Measurements from ENCODE around the gene MEIOSIN.
"Not testable (repeated sequence)": the region's sequence is repeated elsewhere in the genome, so short reads cannot be mapped to it uniquely, and the experiment has no call there.

MEIOSIN gene, protein sequence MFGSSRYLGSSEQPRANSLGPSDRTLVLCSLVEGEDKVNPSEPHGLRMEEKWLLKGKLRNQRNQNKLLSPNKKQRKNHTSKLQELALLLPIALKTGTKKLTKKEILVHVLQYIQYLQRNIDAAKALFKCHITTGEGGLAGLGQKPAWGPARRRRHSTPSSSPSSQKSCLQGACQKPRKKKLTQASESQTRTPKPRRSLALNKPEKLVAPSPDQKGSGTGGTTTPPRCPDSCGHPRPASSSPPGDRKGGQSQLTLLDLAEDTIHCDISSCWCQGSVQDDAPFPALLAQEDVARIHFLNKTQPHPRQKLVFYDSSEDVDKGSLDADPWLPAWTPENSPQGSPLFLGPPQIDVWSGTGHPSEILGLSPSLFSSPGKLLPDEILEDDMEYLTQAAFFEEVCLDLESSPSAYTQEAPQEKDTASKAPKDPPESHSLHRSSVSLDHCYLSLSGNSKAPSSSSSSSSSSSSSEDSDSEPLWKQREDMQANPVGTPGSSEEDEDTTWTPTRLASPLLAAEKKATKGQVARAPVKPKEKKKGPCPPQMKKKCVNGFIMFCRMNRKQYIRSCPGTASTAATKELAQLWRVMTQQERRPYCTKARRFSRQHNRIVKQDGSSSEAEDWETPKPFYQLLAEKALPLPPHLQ

DNA sequence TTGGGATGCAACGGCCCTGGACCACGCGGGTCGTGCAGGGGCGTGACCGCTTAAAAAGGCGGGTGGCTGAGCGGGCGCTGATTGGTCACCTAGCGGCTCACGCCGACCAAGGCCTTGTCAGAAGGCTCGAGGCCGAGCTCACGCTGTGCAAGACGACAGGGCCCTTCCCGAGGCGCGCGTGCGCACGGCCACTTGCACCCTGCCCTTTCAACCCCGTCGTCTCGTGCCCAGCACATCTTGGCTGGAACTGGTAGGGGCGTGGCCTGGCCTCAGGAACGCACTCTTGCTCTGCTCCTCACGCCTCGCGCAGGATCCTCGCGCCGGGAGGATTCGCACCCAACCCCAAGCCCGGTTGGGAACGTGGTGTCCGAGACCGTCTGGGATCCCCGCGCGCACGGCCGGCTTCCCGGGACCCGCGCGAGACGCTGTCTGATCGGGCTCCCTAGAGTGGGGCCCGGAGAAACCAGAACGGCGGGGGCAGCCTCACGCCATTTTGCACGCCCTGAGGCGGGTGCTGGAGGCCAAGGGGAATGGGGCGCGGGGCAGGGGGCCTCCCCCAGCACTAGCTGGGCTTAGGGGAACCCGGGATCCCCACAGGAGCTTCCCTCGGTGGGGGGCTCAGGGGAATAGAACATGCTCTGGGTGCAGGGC, at the start of gene MEIOSIN:
Gene MEIOSIN (plus strand): TSS at position 280 of the 651 bp plus-strand sequence. CDS start 1,938 bp downstream, outside the sequence.
- Histone ChIP-seq H3K27me3 (ENCODE audit: insufficient read depth, low read depth, severe bottlenecking) (no peaks in the 10 kb centered on the region), H3K4me3 (ENCODE audit: low read depth, low read length) (no peak within 1 kb of the TSS), H3K36me3 (no peaks in the 10 kb centered on the region), H3K27ac (no peak within 1 kb of the TSS), H3K9me3 (ENCODE audit: severe bottlenecking) (peaks cover 2% of the 10 kb centered on the region)
- TF ChIP-seq, protein P1, sequence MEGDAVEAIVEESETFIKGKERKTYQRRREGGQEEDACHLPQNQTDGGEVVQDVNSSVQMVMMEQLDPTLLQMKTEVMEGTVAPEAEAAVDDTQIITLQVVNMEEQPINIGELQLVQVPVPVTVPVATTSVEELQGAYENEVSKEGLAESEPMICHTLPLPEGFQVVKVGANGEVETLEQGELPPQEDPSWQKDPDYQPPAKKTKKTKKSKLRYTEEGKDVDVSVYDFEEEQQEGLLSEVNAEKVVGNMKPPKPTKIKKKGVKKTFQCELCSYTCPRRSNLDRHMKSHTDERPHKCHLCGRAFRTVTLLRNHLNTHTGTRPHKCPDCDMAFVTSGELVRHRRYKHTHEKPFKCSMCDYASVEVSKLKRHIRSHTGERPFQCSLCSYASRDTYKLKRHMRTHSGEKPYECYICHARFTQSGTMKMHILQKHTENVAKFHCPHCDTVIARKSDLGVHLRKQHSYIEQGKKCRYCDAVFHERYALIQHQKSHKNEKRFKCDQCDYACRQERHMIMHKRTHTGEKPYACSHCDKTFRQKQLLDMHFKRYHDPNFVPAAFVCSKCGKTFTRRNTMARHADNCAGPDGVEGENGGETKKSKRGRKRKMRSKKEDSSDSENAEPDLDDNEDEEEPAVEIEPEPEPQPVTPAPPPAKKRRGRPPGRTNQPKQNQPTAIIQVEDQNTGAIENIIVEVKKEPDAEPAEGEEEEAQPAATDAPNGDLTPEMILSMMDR (IDR thresholded peaks at IDR 0.05; ENCODE audit: low read depth, low read length) = no peak
- no peak for DNase-seq

DNA sequence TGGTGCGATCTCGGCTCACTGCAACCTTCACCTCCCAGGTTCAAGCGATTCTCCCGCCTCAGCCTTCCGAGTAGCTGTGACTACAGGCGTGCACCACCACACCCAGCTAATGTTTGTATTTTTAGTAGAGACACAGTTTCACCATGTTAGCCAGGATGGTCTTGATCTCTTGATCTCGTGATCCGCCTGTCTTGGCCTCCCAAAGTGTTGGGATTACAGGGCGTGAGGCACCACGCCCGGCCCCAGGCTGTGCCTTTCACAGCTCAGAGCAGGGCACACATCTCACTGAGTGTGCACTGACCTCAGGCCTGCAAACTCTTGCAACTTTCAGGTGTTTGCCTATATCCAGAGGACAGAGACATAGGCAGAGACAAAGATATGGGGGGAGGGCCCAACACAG, 48.2 kb upstream of the MEIOSIN start:
- DNase-seq; H3K27ac ChIP-seq; H3K27me3 ChIP-seq (ENCODE audit: insufficient read depth, low read depth, severe bottlenecking); H3K9me3 ChIP-seq (ENCODE audit: severe bottlenecking); H3K4me3 ChIP-seq (ENCODE audit: low read depth, low read length): not testable (repeated sequence)
- H3K36me3 ChIP-seq = peaks cover 51% of the 10 kb centered on the region

DNA sequence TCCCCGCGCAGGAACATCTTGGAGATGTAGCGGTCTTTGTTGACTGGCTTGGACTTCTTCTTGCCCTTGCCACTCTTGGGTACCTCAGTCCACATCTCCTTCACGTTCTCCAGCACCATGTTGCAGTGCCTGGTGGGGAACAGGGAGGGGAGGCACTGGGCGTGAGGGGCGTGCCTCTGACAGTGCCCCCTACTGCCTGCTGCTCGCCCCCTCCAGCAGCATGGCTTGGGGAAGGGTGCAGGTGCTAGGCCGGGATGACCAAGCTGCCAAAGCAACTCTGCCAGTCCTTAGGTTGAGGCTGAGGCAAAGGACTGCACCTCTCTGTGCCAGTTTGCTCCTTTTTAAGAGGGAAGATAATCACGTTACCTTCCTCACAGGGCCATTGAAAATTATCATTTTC, 45.6 kb upstream of the MEIOSIN start:
- no peak overlapping the region for H3K27ac ChIP-seq
- H3K36me3 ChIP-seq = peaks cover 51% of the 10 kb centered on the region
- H3K9me3 ChIP-seq (ENCODE audit: severe bottlenecking) = no peaks in the 10 kb centered on the region
- H3K27me3 ChIP-seq (ENCODE audit: insufficient read depth, low read depth, severe bottlenecking) = no peaks in the 10 kb centered on the region
- DNase-seq = no peak
- H3K4me3 ChIP-seq (ENCODE audit: low read depth, low read length) = no peak overlapping the region
- TF ChIP-seq, protein P1 (IDR thresholded peaks at IDR 0.05; ENCODE audit: low read depth, low read length) = no peak

DNA sequence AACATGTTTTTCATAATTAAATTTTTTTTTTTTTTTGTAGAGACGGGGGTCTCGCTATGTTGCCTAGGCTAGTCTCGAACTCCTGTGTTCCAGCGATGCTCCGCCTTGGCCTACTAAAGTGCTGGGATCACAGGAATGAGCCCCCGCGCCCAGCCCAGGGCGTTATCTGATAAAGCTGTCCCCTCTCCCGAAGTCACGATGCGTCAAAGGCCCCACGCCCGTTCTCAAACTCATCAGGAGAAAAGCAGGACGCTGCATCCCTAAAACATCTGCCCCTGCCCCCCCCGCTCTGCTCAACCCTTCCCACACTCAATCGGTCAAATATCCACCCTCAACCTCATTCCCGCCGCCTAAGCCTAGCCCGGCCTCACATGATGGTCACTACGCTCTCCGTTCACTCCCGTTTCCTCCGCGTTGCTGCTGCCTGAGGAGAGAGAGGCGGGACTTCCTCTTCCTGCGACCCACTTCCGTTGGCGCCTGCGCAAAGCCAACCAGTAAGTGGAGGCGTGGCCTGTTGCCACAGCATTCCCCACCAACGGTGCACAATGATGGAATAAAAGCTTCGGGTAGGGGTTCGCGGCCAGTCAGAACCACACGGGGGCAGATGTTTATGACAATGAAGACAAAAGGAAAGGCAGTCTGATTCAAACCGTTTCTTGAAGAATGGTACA, 41.6 kb upstream of the MEIOSIN start, which contains the start of gene SNRPD2:
Gene SNRPD2 (minus strand): TSS at position 438 of the 671 bp plus-strand sequence. CDS start 65 bp downstream, at position 373.
- H3K4me3 ChIP-seq (ENCODE audit: low read depth, low read length) = peak within 1 kb of the TSS; percentile 98
- H3K9me3 ChIP-seq (ENCODE audit: severe bottlenecking) = no peaks in the 10 kb centered on the region
- peak; percentile 95 for DNase-seq
- peaks cover 41% of the 10 kb centered on the region for H3K36me3 ChIP-seq
- TF ChIP-seq, protein P1 (IDR thresholded peaks at IDR 0.05; ENCODE audit: low read depth, low read length) = no peak
- H3K27ac ChIP-seq = peak within 1 kb of the TSS; percentile 77
- no peaks in the 10 kb centered on the region for H3K27me3 ChIP-seq (ENCODE audit: insufficient read depth, low read depth, severe bottlenecking)

DNA sequence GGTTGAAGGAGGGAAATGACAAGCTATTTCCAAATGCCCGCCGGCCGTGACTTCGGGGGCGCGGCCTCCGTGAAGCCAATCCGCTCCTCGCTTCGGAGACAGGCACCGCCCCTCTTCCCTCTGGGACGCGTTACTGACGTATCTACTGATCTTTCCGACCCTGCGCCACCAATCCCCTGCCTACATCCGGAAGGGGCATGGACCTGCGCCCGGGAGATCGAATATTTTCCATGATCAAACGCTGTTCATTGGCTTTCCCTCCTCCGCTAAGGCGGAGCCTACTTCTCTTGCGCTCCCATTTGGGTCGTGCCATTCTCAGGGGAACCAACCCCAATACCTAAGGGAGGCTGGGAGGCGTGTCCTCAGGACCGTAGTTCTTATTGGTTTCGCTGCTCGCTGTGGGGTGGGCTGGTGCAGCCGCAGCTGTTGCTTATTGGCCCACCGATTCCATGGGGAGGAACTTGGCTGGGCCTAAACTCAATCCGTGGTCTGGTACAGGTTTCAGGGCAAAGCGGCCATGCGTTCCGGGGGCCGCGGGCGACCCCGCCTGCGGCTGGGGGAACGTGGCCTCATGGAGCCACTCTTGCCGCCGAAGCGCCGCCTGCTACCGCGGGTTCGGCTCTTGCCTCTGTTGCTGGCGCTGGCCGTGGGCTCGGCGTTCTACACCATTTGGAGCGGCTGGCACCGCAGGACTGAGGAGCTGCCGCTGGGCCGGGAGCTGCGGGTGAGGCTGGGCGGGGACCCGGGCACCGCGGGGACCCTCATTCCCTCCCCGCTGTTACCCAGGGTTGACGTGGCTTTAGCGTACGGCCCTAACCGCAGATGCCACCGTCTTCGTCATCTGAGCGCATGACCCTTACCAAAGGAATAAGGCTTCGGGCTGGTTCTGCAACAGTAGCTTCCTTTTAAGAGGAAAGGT, 40.8 kb upstream of the MEIOSIN start, which contains the start of gene QPCTL:
Gene QPCTL (plus strand): TSS at position 480 of the 919 bp plus-strand sequence. CDS start 38 bp downstream, at position 518.
- Histone ChIP-seq H3K36me3 (peaks cover 36% of the 10 kb centered on the region), H3K27me3 (ENCODE audit: insufficient read depth, low read depth, severe bottlenecking) (no peaks in the 10 kb centered on the region), H3K9me3 (ENCODE audit: severe bottlenecking) (no peaks in the 10 kb centered on the region), H3K4me3 (ENCODE audit: low read depth, low read length) (peak within 1 kb of the TSS; percentile 98), H3K27ac (peak within 1 kb of the TSS; percentile 77)
- peak; percentile 98 for DNase-seq
- TF ChIP-seq, protein P1 (IDR thresholded peaks at IDR 0.05; ENCODE audit: low read depth, low read length) = no peak
